GM12892 (cell line): ENCODE results near the gene ATP8B1.

Source experiments
- POLR2A ChIP-seq: IDR thresholded peaks from 2 replicates; pipeline ENCODE4 v1.6.1; 2011; ENCODE audit warnings: low read depth, low read length, control low read depth
- POLR2AphosphoS5 ChIP-seq: IDR thresholded peaks from 2 replicates; pipeline ENCODE4 v1.6.1; 2011; ENCODE audit warnings: low read depth, low read length, control low read depth

- TF ChIP-seq POLR2AphosphoS5: no peak
- no peak for TF ChIP-seq POLR2A
Measured at GRCh38 chr18:57836557-57836956, 33.4 kb upstream of the ATP8B1 start.
